Adrenal gland (tissue), 12 donors: ENCODE results near the gene BRINP2. TPM values are rescaled to one million over a fixed set of nuclear protein-coding genes. Genes with fewer than 3 reads are reported as not detected.
A peak's percentile ranks its signal among the peaks of the same experiment; 100 is the strongest.

ENCODE experiments used
- DNase-seq, 7 donors: peaks; one replicate each; pipeline ENCODE4 v3.0.0-alpha.2; 2019 to 2020
- H3K27ac ChIP-seq, 5 donors: fragments of 200-600 bp; sonication (generic) in 4 of 5; 1 replicate in 3 of 5; 2 replicates in 2 of 5; pipeline versions ENCODE4 v1.5.1 to v1.8.0; 2016 to 2020; ENCODE audit warnings: mild to moderate bottlenecking in 1 of 5
- H3K27me3 ChIP-seq: fragments of 200-600 bp; 2 replicates; pipeline ENCODE4 v1.8.0; 2021
- H3K36me3 ChIP-seq, 2 donors: fragments of 200-600 bp; replicated peaks in 1 of 2; 1 replicate in 1 of 2; 2 replicates in 1 of 2; pipeline versions ENCODE4 v1.5.1 to v1.8.0; 2018 to 2022
- H3K4me1 ChIP-seq, 2 donors: fragments of 200-600 bp; replicated peaks in 1 of 2; 1 replicate in 1 of 2; 2 replicates in 1 of 2; pipeline versions ENCODE4 v1.5.1 to v1.8.0; 2018 to 2021
- H3K4me3 ChIP-seq, 4 donors: fragments of 200-600 bp; sonication (generic) in 3 of 4; one replicate each; pipeline ENCODE4 v1.5.1; 2016 to 2018
- H3K9me3 ChIP-seq, 3 donors: fragments of 200-600 bp; sonication (generic) in 1 of 3; replicated peaks in 1 of 3; 1 replicate in 2 of 3; 2 replicates in 1 of 3; pipeline versions ENCODE4 v1.5.1 to v1.8.0; 2016 to 2021
- POLR2A ChIP-seq, 2 donors: fragments of 450-650 bp; IDR thresholded peaks; one replicate each; pipeline ENCODE4 v1.6.1; 2017; ENCODE audit warnings: antibody characterized with exemption in 2 of 2, mild to moderate bottlenecking in 2 of 2, moderate library complexity in 1 of 2
- WGBS, 4 donors: extraction: QIAGEN DNeasy Blood & Tissue Kit in 2 of 4; methylation state at CpG; one replicate each; pipeline versions ENCODE4 v1.1.5 to v1.1.7; 2013 to 2017; 5-methylcytosine and 5-hydroxymethylcytosine counted together
- intact Hi-C, 2 donors: fragments of 100-400 bp; cut with DNase I; formaldehyde crosslinking; loops; one replicate each; pipeline versions ENCODE4 v1.14.1 to v1.15.0; 2022 to 2023
- polyA plus RNA-seq, 3 donors: library from polyadenylated mRNA; stranded (reverse); fragments of 200-250 nt in 2 of 3; fragments of 350-450 nt in 1 of 3; fragmentation: Illumina TruSeq in 1 of 3; extraction: RNeasy Lipid Tissue Mini Kit (QIAGEN cat#74804) in 1 of 3; gene quantifications; one replicate each; pipeline ENCODE4 v1.2.3, GENCODE V29; 2013 to 2014
- total RNA-seq, 9 donors: library from RNA; depleted of rRNA in 4 of 9; stranded (reverse); fragments of >200 nt in 4 of 9; fragments of 120-200 nt in 1 of 9; fragmentation: NEBNext Ultra II Directional in 1 of 9; extraction: Animal tissue kit (Norgen Biotek cat#: 25700) in 1 of 9; gene quantifications; one replicate each; pipeline versions ENCODE4 v1.1.0 to v1.2.4, GENCODE V29; 2013 to 2023
- TF ChIP-seq, protein P1 (sequence below), 6 experiments: fragments of 450-650 bp in 4 of 6; fragments of 200-600 bp in 2 of 6; sonication (generic) in 1 of 6; IDR thresholded peaks; 1 replicate in 5 of 6; 2 replicates in 1 of 6; pipeline versions ENCODE4 v1.5.1 to v1.8.0; 2016 to 2021; ENCODE audit warnings: antibody characterized with exemption in 6 of 6, mild to moderate bottlenecking in 2 of 6, moderate library complexity in 1 of 6
- donor health status: healthy with polysubstance abuse.
- donor health status: Bipolar disorder and iron deficiency.
- donor health status: DM: yes; HTN: yes; CAD: no.
- donor health status: DM: no; HTN: no; CAD: no.
- donor health status: DM: no; HTN: no; CAD: no.
- donor health status: DM: yes; HTN: yes; CAD: no.

BRINP2 gene
- total and polyA plus RNA-seq, 12 donors, result 5.6 to 28.2 (median 16.5) TPM

DNA sequence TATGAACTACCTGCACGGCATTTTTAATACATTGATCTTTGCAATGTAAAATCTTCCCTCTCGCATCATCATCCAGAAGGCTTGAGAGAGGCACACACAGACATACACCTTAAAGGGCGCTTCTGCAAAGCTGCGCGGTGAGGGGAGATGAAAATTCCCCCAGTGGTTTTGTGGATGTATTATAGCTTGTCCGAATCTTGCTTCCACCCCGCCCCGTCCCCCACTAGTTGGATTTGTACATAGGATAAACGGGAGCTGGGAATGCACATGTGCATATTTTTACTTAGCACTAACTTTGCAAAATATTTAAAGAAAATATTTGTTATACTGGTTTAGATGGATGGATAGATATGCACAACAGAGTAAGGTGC, 5.7 kb upstream of the BRINP2 start:
- 2 to 3% (median 2%) methylated on average over 9 of the region's 9 CpGs for WGBS, 4 donors
- TF ChIP-seq, protein P1, sequence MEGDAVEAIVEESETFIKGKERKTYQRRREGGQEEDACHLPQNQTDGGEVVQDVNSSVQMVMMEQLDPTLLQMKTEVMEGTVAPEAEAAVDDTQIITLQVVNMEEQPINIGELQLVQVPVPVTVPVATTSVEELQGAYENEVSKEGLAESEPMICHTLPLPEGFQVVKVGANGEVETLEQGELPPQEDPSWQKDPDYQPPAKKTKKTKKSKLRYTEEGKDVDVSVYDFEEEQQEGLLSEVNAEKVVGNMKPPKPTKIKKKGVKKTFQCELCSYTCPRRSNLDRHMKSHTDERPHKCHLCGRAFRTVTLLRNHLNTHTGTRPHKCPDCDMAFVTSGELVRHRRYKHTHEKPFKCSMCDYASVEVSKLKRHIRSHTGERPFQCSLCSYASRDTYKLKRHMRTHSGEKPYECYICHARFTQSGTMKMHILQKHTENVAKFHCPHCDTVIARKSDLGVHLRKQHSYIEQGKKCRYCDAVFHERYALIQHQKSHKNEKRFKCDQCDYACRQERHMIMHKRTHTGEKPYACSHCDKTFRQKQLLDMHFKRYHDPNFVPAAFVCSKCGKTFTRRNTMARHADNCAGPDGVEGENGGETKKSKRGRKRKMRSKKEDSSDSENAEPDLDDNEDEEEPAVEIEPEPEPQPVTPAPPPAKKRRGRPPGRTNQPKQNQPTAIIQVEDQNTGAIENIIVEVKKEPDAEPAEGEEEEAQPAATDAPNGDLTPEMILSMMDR (IDR thresholded peaks at IDR 0.05), result no peak
- TF ChIP-seq POLR2A (IDR thresholded peaks at IDR 0.05), result no peak

DNA sequence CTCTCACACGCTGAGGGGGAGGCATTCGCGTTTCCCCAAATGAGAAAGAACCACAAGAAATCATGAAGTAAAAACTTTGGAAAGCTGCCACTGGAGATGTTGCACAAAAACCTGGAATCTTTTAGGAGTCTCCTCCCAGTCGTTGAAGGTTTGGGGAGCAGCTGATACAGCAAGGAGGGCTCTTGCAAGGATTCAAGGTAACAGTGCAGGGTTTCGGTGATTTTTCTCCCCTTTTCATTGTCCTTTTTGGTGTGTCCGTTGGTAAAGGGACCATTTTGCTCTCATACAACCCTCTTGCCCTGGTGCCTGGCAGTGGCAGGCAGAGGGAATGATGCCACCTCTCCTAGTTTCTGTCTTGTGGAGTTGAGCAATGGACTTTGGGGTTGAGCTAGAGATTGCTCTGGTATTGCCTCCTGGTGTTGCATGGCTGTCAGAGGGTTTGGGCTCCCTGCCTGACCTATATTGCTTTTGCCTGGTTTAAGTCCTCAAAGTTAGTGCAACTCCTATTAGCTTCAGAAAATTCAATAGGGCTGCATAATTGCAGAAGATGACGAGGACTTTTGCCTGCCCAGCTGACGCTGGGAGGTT, 872 bp downstream of the BRINP2 start:
- TF ChIP-seq POLR2A (IDR thresholded peaks at IDR 0.05), result no peak
- TF ChIP-seq, protein P1 (IDR thresholded peaks at IDR 0.05), result no peak
- Histone ChIP-seq H3K27me3 (peaks cover 3% of the 10 kb centered on the region), H3K27ac (no peak overlapping the region), H3K4me1 (no peaks in the 10 kb centered on the region), H3K4me3 (peak overlapping the region in 3 of 4 donors; percentile 18 to 52 (median 42)), H3K36me3 (no peaks in the 10 kb centered on the region), H3K9me3 (no peaks in the 10 kb centered on the region)
- intact Hi-C loops, result no loop called here
- 11 to 14% (median 13%) methylated on average over 8 of the region's 8 CpGs for WGBS, 4 donors
- DNase-seq, result peak in 5 of 7 donors; percentile 19 to 36 (median 21)

More for the DNA sequence above, 5.7 kb upstream of the BRINP2 start:
- Histone ChIP-seq H3K4me3 (peak overlapping the region in 2 of 4 donors; percentile 47 to 52), H3K9me3 (no peaks in the 10 kb centered on the region), H3K27me3 (no peaks in the 10 kb centered on the region), H3K27ac (peak overlapping the region in 1 of 5 donors; percentile 30), H3K4me1 (peaks cover 0 to 13% of the 10 kb centered on the region in 2 donors), H3K36me3 (no peaks in the 10 kb centered on the region)
- no peak for DNase-seq
- intact Hi-C loops, result no loop called here

DNA sequence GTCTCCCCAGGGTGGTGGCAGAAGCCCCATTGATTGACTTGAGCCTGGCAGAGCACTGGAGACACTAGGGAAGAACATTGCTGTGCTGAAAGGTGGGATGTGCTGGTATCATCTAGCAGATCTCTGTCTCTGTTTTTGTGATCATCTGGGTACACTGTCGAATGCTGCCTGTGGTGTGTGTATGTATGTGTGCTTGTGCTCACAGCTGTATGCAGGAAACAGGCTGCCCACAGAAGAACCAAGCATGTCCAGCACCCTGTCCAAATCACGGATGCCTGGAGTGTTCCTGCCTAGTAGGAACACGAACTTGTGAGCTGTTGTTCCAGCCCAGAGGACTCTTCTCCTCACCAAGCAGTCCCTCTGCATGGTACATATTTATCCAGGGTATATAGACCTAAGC, 1.5 kb downstream of the BRINP2 start:
- no peak for DNase-seq
- TF ChIP-seq, protein P1 (IDR thresholded peaks at IDR 0.05), result no peak
- Histone ChIP-seq H3K27me3 (peaks cover 3% of the 10 kb centered on the region), H3K9me3 (no peaks in the 10 kb centered on the region), H3K27ac (no peak overlapping the region), H3K4me1 (no peaks in the 10 kb centered on the region), H3K4me3 (peak overlapping the region in 1 of 4 donors; percentile 52), H3K36me3 (no peaks in the 10 kb centered on the region)
- intact Hi-C loops, result no loop called here
- 30 to 59% (median 54%) methylated on average over 2 to 3 of the region's 3 CpGs for WGBS, 4 donors

DNA sequence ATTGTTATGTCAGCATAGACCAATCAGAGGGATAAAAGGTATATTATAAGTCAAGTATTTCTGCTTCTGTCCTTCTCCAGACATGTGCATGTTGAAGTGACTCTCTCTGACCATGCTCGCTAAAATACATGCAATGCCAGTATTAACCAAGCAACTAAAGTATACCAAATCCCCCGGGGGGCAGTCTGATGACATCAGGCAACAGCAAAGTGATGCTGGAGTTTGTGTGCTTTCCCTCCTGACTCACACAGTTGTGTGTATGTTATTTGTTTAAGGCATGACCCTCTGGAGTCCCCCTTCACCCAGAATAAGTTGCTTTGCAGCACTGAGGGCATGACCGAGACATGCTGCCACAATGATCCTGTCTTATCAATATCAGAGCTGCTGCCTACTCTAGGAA, 2.1 kb downstream of the BRINP2 start:
- no peaks in the 10 kb centered on the region for H3K9me3 ChIP-seq
- H3K4me1 ChIP-seq, result no peaks in the 10 kb centered on the region
- WGBS, 4 donors, result 75 to 90% (median 83%) methylated on average over 3 of the region's 3 CpGs
- H3K36me3 ChIP-seq, result no peaks in the 10 kb centered on the region
- H3K27me3 ChIP-seq, result peaks cover 3% of the 10 kb centered on the region
- intact Hi-C loops, result no loop called here
- H3K27ac ChIP-seq, result no peak overlapping the region
- DNase-seq, result no peak
- H3K4me3 ChIP-seq, result peak overlapping the region in 1 of 4 donors; percentile 52
- TF ChIP-seq, protein P1 (IDR thresholded peaks at IDR 0.05), result no peak
- no peak for TF ChIP-seq POLR2A (IDR thresholded peaks at IDR 0.05)
